AG09309 (cell line): ENCODE measurements around the gene NRBP1.

Experiments used
- DNase-seq: peaks from one replicate; pipeline ENCODE4 v3.0.0-alpha.2; 2010; ENCODE audit warnings: low read depth
- H3K4me3 ChIP-seq: 2 replicates; pipeline ENCODE4 v1.5.1; 2011; ENCODE audit warnings: mild to moderate bottlenecking, low read depth, low read length, moderate library complexity; ENCODE audit not compliant: control insufficient read depth
- CTCF ChIP-seq: IDR thresholded peaks from 2 replicates; pipeline ENCODE4 v1.5.1; 2011; ENCODE audit warnings: mild to moderate bottlenecking, low read depth, low read length, inconsistent platforms; ENCODE audit not compliant: insufficient read depth, control insufficient read depth; ENCODE audit errors: missing control alignments

The NRBP1 gene

DNA sequence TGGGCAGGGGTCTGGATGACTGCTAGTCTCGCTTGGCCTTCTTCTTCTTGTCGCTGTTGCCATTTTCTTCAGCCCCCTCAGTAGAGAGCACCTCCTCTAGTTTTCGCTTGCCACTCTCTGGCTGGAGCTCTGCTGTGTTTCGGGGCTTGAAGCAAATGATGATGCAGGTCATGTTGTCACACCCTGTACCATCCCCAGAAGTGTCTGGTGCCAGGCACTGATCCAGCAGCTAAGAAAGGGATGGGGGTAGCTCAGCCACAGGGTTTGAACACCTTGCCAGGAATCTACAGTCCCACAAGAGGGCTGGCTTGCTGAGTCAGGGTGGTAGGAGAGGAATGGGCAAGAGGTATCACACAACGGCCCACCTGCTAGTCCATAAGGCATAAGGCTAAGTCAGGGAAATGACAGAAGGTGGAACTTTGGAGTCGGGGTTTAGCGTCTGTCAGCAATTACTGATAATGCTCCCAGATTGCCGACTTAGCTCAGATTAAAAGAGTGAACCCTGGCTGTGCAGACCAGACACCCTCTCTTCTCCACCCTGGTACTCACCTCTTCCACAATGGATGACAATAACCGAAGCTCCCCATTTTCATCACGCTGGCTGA is 46.8 kb upstream of the NRBP1 start:
- no peak for TF ChIP-seq CTCF
- no peak for DNase-seq
- no peak overlapping the region for H3K4me3 ChIP-seq

- no peak overlapping the region for H3K4me3 ChIP-seq
- TF ChIP-seq CTCF = no peak
- DNase-seq = no peak
These were observed 37.4 kb upstream of the NRBP1 start for GRCh38 chr2:27390822-27391679.

DNA sequence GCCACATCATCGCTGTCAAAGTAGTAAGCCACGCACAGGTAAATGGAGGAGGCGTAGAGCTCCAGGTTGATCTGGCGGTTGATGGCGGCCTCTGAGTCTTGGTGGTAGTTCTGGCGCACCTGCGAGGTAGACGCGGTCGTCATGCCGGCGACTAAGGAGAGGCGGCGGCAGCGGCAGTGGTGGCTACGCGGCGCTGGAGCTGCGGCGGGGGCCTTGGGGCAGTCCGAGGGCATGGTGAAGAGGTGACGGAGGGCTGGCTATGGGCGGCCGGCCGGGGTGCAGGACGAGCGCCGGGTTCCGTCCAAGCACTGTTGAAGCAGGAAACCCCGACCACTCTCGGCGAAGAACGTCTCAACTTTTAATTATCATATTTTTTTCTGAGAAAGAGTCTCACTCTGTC is 35.2 kb upstream of the NRBP1 start:
- no peak for DNase-seq
- no peak overlapping the region for H3K4me3 ChIP-seq
- no peak for TF ChIP-seq CTCF

- DNase-seq = no peak
- no peak for TF ChIP-seq CTCF
- H3K4me3 ChIP-seq = no peak overlapping the region
These were observed 29.5 kb upstream of the NRBP1 start for GRCh38 chr2:27398962-27399361.

- no peak for DNase-seq
- no peak for TF ChIP-seq CTCF
- H3K4me3 ChIP-seq = no peak overlapping the region
These were observed 27.9 kb upstream of the NRBP1 start for GRCh38 chr2:27400348-27401135.

GRCh38 chr2:27407798-27408491 is 20.5 kb upstream of the NRBP1 start:
- no peak for DNase-seq
- peak overlapping the region; percentile 100 for H3K4me3 ChIP-seq
- TF ChIP-seq CTCF = peak; percentile 58
